ENCODE data around the gene TP53RK. TPM values are rescaled to one million over a fixed set of nuclear protein-coding genes. Genes with fewer than 3 reads are reported as not detected.

The TP53RK gene
- total RNA-seq, 2 donors from 2014 or later: 11.3 to 12.1 TPM

- Histone ChIP-seq H3K4me3 (no peak overlapping the region), H3K9me3 (peaks cover 0 to 9% of the 10 kb centered on the region in 2 donors), H3K36me3 (no peaks in the 10 kb centered on the region), H3K4me1 (no peaks in the 10 kb centered on the region), H3K27ac (no peak overlapping the region), H3K27me3 (no peaks in the 10 kb centered on the region)
- no peak for TF ChIP-seq CTCF (IDR thresholded peaks at IDR 0.05)
- DNase-seq (ENCODE audit: low spot score): no peak
Observed at GRCh38 chr20:46657618-46658017, 31.6 kb downstream of the TP53RK start.

- Histone ChIP-seq H3K9me3 (peaks cover 0 to 9% of the 10 kb centered on the region in 2 donors), H3K36me3 (no peaks in the 10 kb centered on the region), H3K4me1 (no peaks in the 10 kb centered on the region), H3K27me3 (no peaks in the 10 kb centered on the region), H3K4me3 (no peak overlapping the region), H3K27ac (no peak overlapping the region)
- no peak for DNase-seq (ENCODE audit: low spot score)
- TF ChIP-seq CTCF (IDR thresholded peaks at IDR 0.05): no peak
Observed at GRCh38 chr20:46657137-46657536, 32.1 kb downstream of the TP53RK start.

- Histone ChIP-seq H3K9me3 (no peaks in the 10 kb centered on the region), H3K27me3 (no peaks in the 10 kb centered on the region), H3K36me3 (no peaks in the 10 kb centered on the region), H3K27ac (no peak overlapping the region), H3K4me3 (no peak overlapping the region), H3K4me1 (no peaks in the 10 kb centered on the region)
- no peak for DNase-seq (ENCODE audit: low spot score)
- no peak for TF ChIP-seq CTCF (IDR thresholded peaks at IDR 0.05)
Observed at GRCh38 chr20:46652699-46653098, 36.5 kb downstream of the TP53RK start.

GRCh38 chr20:46651091-46651962 is 37.9 kb downstream of the TP53RK start, which contains the start of gene SLC13A3:
TSS of gene SLC13A3 (minus strand) at chr20:46651459. CDS start at chr20:46651421, 38 bp downstream.
- Histone ChIP-seq H3K4me3 (peak within 1 kb of the TSS in 1 of 2 donors; percentile 29), H3K27me3 (no peaks in the 10 kb centered on the region)

GRCh38 chr20:46650575-46651090 is 38.6 kb downstream of the TP53RK start:
- TF ChIP-seq CTCF (IDR thresholded peaks at IDR 0.05): no peak

More at GRCh38 chr20:46651091-46651962, 37.9 kb downstream of the TP53RK start, which contains the start of gene SLC13A3:
- no peaks in the 10 kb centered on the region for H3K9me3 ChIP-seq
- no peak for TF ChIP-seq CTCF (IDR thresholded peaks at IDR 0.05)
- DNase-seq (ENCODE audit: low spot score): no peak
- H3K4me1 ChIP-seq: no peaks in the 10 kb centered on the region
- H3K27ac ChIP-seq: no peak within 1 kb of the TSS
- no peaks in the 10 kb centered on the region for H3K36me3 ChIP-seq

More at GRCh38 chr20:46650575-46651090, 38.6 kb downstream of the TP53RK start:
- no peak overlapping the region for H3K4me3 ChIP-seq
- H3K9me3 ChIP-seq: no peaks in the 10 kb centered on the region
- H3K27me3 ChIP-seq: no peaks in the 10 kb centered on the region
- H3K27ac ChIP-seq: no peak overlapping the region
- H3K36me3 ChIP-seq: no peaks in the 10 kb centered on the region
- no peak for DNase-seq (ENCODE audit: low spot score)
- no peaks in the 10 kb centered on the region for H3K4me1 ChIP-seq
